Measurements from ENCODE around the gene KRTAP5-11.
"Not testable (repeated sequence)": the region's sequence is repeated elsewhere in the genome, so short reads cannot be mapped to it uniquely, and the experiment has no call there.

KRTAP5-11 gene, protein sequence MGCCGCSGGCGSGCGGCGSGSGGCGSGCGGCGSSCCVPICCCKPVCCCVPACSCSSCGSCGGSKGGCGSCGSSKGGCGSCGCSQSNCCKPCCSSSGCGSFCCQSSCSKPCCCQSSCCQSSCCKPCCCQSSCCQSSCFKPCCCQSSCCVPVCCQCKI

GRCh38 chr11:71582309-71582895 lies at the start of gene KRTAP5-11:
Gene KRTAP5-11 (minus strand): TSS chr11:71582875. CDS start chr11:71582837, 38 bp downstream.
- no peak for DNase-seq

DNA sequence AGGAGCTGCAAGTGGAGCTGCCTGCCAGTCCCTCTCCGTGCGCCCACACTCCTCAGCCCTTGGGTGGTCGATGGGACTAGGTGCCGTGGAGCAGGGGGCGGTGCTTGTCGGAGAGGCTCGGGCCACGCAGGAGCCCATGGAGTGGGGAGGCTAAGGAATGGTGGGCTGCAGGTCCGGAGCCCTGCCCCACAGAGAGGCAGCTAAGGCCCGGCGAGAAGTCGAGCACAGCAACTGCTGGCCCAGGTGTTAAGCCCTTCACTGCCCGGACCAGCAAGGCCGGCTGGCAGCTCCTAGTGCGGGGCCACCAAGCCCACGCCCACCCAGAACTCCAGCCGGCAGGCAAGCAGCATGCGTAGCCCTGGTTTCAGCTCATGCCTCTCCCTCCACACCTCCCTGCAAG lies 48.9 kb upstream of the KRTAP5-11 start:
- not testable (repeated sequence) for DNase-seq

GRCh38 chr11:71630071-71630470 lies 47.4 kb upstream of the KRTAP5-11 start:
- DNase-seq = not testable (repeated sequence)

DNA sequence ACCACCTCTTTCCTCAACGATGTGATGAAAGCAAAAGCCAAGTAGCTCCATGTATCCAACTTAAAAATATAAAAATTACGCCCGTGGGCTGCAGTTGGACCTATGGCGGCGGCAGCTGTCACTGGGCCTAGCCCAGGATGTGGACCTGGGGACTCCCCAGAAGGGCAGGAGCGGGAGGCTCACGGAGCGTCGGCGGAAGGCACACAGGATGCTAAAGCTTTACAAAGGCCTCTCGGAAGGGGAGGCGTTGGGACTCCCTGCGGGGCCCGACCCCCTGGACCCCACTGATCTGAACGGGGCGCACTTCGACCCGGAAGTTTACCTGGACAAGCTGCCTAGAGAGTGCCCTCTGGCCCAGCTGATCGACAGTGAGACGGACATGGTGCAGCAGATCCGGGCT lies 46.3 kb upstream of the KRTAP5-11 start:
- not testable (repeated sequence) for DNase-seq

- not testable (repeated sequence) for DNase-seq
These were observed 40.6 kb upstream of the KRTAP5-11 start for GRCh38 chr11:71623226-71623625.

- not testable (repeated sequence) for DNase-seq
These were observed 39.9 kb upstream of the KRTAP5-11 start for GRCh38 chr11:71622561-71622960.

GRCh38 chr11:71615003-71615402 lies 32.3 kb upstream of the KRTAP5-11 start:
- not testable (repeated sequence) for DNase-seq

DNA sequence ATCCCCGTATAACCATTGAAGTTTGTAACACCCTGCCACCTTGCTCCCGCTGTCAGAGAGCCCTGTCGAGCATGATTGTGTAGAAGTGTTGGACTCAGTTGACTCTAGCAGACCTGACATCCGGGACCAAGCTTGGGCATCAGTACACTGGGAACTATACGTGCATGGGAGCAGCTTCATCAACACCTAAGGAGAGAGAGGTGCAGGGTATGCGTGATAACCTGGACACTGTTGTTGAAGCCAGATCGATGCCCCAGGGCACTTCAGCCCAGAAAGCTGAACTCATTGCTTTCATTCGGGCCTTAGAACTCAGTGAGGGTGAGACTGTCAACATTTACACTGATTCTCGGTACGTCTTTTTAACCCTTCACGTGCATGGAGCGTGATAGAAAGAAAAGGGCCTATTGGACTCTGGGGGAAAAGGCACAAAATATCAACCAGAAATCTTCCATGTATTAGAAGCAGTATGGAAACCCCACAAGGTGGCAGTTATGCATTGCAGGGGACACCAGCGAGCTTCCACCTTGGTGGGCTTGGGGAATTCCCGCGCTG lies 31.8 kb upstream of the KRTAP5-11 start:
- not testable (repeated sequence) for DNase-seq

DNA sequence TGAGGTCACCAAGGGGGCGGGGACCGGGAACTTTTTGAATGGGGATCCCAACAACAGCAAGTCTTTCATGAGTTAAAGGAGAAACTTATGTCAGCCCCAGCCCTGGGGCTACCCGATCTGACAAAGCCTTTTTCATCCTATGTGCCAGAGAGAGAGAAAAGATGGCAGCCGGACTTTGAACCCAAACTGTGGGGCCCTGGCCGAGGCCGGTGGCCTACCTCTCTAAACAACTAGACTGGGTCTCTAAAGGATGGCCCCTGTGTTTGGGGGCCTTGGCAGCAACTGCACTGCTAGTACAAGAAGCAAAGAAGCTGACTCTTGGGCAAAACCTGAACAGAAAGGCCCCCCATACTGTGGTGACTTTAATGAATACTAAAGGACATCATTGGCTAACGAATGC lies 31.3 kb upstream of the KRTAP5-11 start:
- not testable (repeated sequence) for DNase-seq

DNA sequence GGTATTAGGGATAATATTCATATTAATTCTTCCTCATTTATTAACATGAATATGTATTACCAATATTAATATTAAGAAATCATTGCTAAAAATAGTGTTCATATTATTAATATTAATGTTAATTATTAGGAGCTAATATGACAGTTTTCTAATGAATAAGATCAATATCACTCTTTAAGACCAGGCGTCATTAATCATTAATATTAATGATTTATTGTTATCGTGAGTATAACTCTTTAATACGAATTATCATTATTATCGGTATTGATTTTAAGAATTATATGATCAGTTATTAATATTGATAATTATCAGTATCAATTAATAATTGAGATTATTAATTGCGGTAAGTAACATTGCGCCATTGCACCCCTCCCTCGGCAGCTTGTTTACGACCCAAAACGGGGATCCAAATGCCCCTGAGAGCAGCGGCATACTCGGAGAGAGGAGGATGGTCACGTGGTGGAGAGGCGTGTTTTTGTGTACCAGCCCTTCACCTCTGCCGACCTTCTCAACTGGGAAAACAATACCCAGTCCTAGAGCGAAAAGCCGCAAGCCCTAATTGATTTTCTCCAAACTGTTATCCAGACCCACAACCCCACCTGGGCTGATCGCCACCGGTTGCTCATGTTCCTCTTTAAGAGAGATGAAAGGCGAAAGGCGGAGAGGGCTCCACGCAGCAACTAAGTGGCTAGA lies 28.7 kb upstream of the KRTAP5-11 start:
- not testable (repeated sequence) for DNase-seq

DNA sequence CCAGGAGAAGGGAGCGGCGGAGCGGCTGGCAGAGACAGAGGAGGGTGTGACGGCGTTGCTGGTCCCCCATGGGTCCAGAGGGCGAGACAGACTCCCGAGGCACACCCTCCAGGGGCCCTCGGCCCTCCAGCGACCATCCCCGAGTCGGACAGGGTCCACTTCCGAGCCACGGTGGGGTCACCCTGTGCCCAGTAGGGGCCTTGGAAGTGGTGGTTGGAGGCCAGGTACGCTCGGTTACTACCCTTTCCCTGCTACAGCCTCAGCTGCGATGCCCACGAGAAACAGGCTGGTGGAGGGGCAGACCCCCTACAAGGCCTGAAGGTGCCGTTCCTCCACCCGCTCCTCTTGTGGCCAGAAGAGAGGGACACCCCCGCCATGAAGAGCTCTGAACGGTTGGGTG lies 25.6 kb upstream of the KRTAP5-11 start:
- not testable (repeated sequence) for DNase-seq

DNA sequence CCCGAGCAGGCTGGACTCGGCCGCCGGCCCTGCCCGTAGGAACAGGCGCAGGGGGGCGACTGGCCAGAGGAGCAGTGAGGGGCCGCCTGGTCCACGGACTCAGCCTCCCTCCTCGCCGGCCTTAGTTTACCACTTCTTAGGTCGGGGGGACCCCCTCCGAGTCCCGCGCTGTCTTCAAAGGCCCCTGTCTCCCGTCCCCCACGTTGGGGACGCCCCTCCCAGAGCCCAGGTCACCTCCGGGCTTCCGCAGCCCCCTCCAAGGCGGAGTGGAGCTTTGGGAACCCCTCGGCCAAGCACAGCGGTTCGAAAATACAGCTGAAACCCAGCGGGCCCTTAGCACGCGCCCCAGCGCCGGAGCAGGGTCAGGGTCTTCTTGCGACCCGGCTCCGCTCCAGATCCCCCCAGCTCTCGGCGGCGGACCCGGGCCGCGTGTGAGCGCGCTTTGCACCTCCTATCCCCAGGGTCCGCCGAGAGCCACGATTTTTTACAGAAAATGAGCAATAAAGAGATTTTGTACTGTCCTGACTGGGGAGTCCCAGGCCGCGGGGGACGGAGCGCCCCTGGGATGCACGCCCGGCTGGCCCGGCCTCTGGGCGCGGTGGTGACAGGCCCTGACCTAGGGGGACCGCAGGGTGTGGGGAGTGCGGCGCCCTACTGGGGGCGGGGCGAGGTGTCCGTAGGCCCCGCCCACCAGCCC lies 25.0 kb upstream of the KRTAP5-11 start:
- not testable (repeated sequence) for DNase-seq

GRCh38 chr11:71606853-71607519 lies 24.3 kb upstream of the KRTAP5-11 start:
- DNase-seq = not testable (repeated sequence)

GRCh38 chr11:71604798-71605488 lies 22.3 kb upstream of the KRTAP5-11 start:
- DNase-seq = peak in 1 of 2 experiments; percentile 12

- not testable (repeated sequence) for DNase-seq
These were observed 20.5 kb upstream of the KRTAP5-11 start for GRCh38 chr11:71603221-71603620.

GRCh38 chr11:71589546-71589920 lies 6.9 kb upstream of the KRTAP5-11 start:
- not testable (repeated sequence) for DNase-seq

DNA sequence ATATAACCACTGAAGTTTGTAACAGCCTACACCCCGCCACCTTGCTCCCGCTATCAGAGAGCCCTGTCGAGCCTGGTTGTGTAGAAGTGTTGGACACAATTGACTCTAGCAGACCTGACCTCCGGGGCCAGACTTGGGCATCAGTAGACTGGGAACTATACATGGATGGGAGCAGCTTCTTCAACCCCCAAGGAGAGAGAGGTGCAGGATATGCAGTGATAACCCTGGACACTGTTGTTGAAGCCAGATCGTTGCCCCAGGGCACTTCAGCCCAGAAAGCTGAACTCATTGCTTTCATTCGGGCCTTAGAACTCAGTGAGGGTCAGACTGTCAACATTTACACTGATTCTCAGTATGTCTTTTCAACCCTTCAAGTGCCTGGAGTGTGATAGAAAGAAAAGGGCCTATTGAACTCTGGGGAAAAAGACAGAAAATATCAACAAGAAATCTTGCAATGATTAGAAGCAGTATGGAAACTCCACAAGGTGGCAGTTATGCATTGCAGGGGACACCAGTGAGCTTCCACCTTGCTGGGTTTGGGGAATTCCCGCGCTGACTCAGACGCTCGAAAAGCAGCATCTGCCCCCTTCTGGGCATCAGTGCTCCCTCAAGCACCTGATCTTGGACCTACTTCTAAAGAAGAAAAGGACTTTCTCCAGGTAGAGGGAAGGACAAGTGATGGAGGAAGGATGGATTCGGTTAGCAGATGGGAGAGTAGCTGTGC lies 6.3 kb upstream of the KRTAP5-11 start:
- DNase-seq = not testable (repeated sequence)

DNA sequence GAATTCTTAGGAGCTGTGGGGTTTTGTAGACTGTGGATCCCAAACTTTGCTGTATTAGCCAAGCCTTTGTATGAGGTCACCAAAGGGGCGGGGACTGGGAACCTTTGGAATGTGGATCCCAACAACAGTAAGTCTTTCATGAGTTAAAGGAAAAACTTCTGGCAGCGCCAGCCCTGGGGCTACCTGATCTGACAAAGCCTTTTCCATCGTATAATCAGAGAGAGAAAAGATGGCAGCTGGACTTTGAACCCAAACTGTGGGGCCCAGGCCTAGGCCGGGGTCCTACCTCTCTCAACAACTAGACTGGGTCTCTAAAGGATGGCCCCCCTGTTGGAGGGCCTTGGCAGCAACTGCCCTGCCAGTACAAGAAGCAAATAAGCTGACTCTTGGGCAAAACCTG lies 5.6 kb upstream of the KRTAP5-11 start:
- not testable (repeated sequence) for DNase-seq

GRCh38 chr11:71585673-71586072 lies 3.0 kb upstream of the KRTAP5-11 start:
- not testable (repeated sequence) for DNase-seq

DNA sequence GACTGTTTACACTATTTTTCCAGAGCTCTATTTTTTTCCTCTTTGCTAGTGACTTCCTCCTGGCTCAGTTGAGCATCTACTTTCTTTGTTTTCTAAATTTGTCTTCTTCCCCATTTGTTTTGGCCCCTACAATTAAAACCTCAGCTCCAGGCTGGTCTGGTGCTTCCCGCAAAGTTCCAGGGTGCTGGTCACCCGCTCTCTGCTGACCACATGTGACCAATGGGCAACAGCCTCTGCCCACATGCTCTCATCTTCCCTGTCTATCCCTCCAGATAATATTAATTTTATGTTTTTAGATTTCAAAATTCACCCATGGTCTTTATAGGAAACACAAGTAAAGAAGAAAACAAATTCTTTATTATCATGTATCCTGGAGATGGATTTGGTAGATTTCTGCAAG lies 294 bp upstream of the KRTAP5-11 start:
- not testable (repeated sequence) for DNase-seq

DNA sequence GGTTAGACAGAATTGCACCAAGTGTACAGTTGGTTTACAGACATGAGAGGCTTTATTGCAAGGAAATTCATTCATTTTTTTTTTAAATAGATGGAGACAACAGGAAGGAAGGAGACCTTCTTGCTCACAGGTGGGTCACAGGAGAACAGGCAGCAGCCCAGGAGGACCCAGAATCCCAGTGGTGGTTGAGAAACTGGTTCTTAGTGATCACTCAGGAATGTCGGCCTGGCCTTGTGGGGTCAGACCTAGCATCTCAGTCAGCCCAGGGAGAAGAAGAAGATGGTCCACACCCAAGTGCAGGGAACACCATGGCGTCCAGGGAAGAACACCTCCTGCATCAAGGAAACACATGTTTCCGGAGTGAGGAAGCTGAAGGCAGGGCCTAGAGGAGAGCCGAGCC lies 849 bp downstream of the KRTAP5-11 start:
- no peak for DNase-seq
